ENCODE measurements around the gene SUFU. TPM values are rescaled to one million over a fixed set of nuclear protein-coding genes. Genes with fewer than 3 reads are reported as not detected.

SUFU gene
- total and polyA plus RNA-seq, 2 of the 13 experiments (the other 11 are each of a cell fraction or from before 2014, with no cell fraction given) = 2.9 to 5.5 TPM

DNA sequence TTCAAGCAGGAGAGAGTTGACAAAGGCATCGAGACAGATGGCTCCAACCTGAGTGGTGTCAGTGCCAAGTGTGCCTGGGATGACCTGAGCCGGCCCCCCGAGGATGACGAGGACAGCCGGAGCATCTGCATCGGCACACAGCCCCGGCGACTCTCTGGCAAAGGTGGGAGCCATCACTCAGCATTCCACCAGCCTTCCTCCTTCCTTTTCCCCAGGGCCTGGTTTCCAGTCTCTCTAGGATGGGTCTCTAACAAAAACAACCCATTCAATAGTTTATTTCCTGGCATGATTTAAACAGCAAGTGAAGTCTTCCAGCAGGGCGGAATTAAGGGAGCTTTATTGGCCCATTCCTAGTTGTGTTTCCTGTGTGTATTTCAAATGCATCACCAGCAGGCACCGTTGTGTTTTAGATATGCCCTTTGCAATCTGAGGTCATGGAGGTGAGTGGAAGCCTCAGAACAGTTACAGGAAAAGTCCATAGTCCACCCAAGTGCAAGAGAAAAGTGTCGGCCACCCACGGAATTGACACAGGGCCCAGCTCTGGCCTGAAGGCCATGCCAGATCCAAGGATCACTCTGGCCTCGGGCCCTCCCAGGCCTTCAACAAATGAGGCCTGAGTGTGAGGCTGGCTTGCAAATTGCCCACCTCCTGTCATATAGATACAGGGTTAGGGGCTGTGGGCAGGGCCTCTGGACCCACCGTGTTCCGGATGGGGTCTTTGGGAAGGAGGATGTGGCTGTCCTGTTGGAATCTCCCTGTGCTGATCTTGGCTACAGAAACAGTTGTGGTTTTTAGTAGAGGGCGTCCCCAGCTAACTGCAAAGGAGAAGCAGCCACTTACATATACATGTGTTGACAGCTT, 93.6 kb downstream of the SUFU start (continued):
- TF ChIP-seq, protein P1, sequence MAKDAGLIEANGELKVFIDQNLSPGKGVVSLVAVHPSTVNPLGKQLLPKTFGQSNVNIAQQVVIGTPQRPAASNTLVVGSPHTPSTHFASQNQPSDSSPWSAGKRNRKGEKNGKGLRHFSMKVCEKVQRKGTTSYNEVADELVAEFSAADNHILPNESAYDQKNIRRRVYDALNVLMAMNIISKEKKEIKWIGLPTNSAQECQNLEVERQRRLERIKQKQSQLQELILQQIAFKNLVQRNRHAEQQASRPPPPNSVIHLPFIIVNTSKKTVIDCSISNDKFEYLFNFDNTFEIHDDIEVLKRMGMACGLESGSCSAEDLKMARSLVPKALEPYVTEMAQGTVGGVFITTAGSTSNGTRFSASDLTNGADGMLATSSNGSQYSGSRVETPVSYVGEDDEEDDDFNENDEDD (CRISPR knock-in tag; IDR thresholded peaks at IDR 0.05; ENCODE audit: borderline replicate concordance) = peak; percentile 58; the same call in 1 of the 2 replicates
- no peak for TF ChIP-seq ZNF562 (CRISPR knock-in tag; IDR thresholded peaks at IDR 0.05; ENCODE audit: borderline replicate concordance)
- TF ChIP-seq TARDBP (CRISPR knock-in tag; IDR thresholded peaks at IDR 0.05) = no peak
- TF ChIP-seq, protein P2, sequence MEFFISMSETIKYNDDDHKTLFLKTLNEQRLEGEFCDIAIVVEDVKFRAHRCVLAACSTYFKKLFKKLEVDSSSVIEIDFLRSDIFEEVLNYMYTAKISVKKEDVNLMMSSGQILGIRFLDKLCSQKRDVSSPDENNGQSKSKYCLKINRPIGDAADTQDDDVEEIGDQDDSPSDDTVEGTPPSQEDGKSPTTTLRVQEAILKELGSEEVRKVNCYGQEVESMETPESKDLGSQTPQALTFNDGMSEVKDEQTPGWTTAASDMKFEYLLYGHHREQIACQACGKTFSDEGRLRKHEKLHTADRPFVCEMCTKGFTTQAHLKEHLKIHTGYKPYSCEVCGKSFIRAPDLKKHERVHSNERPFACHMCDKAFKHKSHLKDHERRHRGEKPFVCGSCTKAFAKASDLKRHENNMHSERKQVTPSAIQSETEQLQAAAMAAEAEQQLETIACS (CRISPR knock-in tag; IDR thresholded peaks at IDR 0.05) = no peak
- peak; percentile 81; the same call in 1 of the 2 replicates for TF ChIP-seq CBX5 (CRISPR knock-in tag; IDR thresholded peaks at IDR 0.05; ENCODE audit: borderline replicate concordance)
- TF ChIP-seq ZFP1 (CRISPR knock-in tag; IDR thresholded peaks at IDR 0.05) = peak; percentile 53; the same call in 1 of the 2 replicates
- TF ChIP-seq SNAPC2 (CRISPR knock-in tag; IDR thresholded peaks at IDR 0.05) = no peak
- no peak for TF ChIP-seq ATF1 (CRISPR knock-in tag; IDR thresholded peaks at IDR 0.05)
- peak; percentile 85; the same call in 1 of the 2 replicates for TF ChIP-seq TSC22D2 (CRISPR knock-in tag; IDR thresholded peaks at IDR 0.05; ENCODE audit: borderline replicate concordance)
- peak; percentile 80; the same call in 1 of the 2 replicates for TF ChIP-seq ZNF317 (CRISPR knock-in tag; IDR thresholded peaks at IDR 0.05)
- peak; percentile 98 for TF ChIP-seq ZFX (CRISPR knock-in tag; IDR thresholded peaks at IDR 0.05; ENCODE audit: low read depth)
- no peak for TF ChIP-seq ZNF235 (CRISPR knock-in tag; IDR thresholded peaks at IDR 0.05; ENCODE audit: borderline replicate concordance)
- TF ChIP-seq SIX1 (CRISPR knock-in tag; IDR thresholded peaks at IDR 0.05; ENCODE audit: borderline replicate concordance) = no peak; the same call in 1 of the 2 replicates
- TF ChIP-seq, protein P3, sequence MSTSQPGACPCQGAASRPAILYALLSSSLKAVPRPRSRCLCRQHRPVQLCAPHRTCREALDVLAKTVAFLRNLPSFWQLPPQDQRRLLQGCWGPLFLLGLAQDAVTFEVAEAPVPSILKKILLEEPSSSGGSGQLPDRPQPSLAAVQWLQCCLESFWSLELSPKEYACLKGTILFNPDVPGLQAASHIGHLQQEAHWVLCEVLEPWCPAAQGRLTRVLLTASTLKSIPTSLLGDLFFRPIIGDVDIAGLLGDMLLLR (CRISPR knock-in tag; IDR thresholded peaks at IDR 0.05) = no peak
- TF ChIP-seq REL (CRISPR knock-in tag; conservative IDR thresholded peaks at IDR 0.05) = no peak
- TF ChIP-seq, protein P4, sequence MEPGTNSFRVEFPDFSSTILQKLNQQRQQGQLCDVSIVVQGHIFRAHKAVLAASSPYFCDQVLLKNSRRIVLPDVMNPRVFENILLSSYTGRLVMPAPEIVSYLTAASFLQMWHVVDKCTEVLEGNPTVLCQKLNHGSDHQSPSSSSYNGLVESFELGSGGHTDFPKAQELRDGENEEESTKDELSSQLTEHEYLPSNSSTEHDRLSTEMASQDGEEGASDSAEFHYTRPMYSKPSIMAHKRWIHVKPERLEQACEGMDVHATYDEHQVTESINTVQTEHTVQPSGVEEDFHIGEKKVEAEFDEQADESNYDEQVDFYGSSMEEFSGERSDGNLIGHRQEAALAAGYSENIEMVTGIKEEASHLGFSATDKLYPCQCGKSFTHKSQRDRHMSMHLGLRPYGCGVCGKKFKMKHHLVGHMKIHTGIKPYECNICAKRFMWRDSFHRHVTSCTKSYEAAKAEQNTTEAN (CRISPR knock-in tag; conservative IDR thresholded peaks at IDR 0.05) = peak; percentile 92
- 0 out of 2 replicates have a peak, but pooled peaks have one; percentile 53 for TF ChIP-seq PAX8 (CRISPR knock-in tag; IDR thresholded peaks at IDR 0.05; ENCODE audit: borderline replicate concordance)
- peak; percentile 73; the same call in 1 of the 2 replicates for TF ChIP-seq ZNF788 (CRISPR knock-in tag; IDR thresholded peaks at IDR 0.05; ENCODE audit: borderline replicate concordance)
- TF ChIP-seq, protein P5, sequence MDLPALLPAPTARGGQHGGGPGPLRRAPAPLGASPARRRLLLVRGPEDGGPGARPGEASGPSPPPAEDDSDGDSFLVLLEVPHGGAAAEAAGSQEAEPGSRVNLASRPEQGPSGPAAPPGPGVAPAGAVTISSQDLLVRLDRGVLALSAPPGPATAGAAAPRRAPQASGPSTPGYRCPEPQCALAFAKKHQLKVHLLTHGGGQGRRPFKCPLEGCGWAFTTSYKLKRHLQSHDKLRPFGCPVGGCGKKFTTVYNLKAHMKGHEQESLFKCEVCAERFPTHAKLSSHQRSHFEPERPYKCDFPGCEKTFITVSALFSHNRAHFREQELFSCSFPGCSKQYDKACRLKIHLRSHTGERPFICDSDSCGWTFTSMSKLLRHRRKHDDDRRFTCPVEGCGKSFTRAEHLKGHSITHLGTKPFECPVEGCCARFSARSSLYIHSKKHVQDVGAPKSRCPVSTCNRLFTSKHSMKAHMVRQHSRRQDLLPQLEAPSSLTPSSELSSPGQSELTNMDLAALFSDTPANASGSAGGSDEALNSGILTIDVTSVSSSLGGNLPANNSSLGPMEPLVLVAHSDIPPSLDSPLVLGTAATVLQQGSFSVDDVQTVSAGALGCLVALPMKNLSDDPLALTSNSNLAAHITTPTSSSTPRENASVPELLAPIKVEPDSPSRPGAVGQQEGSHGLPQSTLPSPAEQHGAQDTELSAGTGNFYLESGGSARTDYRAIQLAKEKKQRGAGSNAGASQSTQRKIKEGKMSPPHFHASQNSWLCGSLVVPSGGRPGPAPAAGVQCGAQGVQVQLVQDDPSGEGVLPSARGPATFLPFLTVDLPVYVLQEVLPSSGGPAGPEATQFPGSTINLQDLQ (CRISPR knock-in tag; IDR thresholded peaks at IDR 0.05) = peak; percentile 61; the same call in 1 of the 2 replicates
- peak; percentile 40; the same call in 1 of the 2 replicates for TF ChIP-seq ZMYM4 (CRISPR knock-in tag; IDR thresholded peaks at IDR 0.05)
- no peak for TF ChIP-seq PAWR (CRISPR knock-in tag; IDR thresholded peaks at IDR 0.05; ENCODE audit: borderline replicate concordance)

Data from HepG2 (cell line).